Uterus (tissue), 2 donors: ENCODE measurements around the gene RPL10.

Experiments used
- POLR2A ChIP-seq, 2 donors: fragments of 450-650 bp; IDR thresholded peaks; one replicate each; pipeline ENCODE4 v1.6.1; 2016; ENCODE audit warnings: antibody characterized with exemption in 2 of 2, mild to moderate bottlenecking in 1 of 2, moderate library complexity in 1 of 2
- TF ChIP-seq, protein P1 (sequence below), 4 experiments: fragments of 200-600 bp in 2 of 4; fragments of 450-650 bp in 2 of 4; sonication (generic) in 2 of 4; IDR thresholded peaks; one replicate each; pipeline ENCODE4 v1.5.1; 2016 to 2019; ENCODE audit warnings: antibody characterized with exemption in 4 of 4, mild to moderate bottlenecking in 2 of 4, moderate library complexity in 1 of 4

DNA sequence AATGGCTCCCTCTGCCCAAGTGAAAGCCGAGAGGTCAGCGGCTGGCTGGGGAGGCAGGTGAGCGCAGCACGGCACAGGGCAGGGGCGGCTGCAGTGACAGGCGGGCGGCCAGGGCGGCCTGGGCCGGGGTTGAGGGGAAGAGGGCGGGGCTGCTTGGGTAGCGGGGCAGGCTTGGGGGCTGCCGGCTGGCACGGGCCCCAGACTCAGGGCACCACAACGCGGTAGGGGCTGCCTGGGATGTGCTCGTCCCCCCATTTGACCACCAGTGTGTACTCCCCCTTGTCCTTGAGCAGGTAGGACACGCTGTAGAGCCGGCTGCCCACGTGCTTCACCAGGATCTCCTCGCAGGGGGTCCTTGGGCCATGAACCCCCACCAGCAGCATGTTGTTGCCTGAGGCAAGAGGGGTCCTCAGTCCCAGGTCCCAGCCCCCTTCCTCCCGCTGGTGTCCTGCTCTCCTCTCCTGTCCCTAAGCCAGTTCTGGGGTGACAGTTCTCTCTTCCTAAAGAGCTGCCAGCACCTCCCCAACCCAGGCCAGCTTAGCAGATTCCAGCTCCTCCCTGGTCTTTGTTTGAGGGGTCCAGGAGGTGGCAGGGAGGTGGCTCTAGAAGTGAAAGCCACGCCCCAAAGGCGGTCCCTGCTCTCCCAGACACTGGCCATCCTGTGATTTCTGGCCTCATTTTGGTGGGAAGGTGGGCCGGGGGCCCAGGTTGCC, 49.4 kb upstream of the RPL10 start:
- TF ChIP-seq, protein P1, sequence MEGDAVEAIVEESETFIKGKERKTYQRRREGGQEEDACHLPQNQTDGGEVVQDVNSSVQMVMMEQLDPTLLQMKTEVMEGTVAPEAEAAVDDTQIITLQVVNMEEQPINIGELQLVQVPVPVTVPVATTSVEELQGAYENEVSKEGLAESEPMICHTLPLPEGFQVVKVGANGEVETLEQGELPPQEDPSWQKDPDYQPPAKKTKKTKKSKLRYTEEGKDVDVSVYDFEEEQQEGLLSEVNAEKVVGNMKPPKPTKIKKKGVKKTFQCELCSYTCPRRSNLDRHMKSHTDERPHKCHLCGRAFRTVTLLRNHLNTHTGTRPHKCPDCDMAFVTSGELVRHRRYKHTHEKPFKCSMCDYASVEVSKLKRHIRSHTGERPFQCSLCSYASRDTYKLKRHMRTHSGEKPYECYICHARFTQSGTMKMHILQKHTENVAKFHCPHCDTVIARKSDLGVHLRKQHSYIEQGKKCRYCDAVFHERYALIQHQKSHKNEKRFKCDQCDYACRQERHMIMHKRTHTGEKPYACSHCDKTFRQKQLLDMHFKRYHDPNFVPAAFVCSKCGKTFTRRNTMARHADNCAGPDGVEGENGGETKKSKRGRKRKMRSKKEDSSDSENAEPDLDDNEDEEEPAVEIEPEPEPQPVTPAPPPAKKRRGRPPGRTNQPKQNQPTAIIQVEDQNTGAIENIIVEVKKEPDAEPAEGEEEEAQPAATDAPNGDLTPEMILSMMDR (IDR thresholded peaks at IDR 0.05), result no peak
- no peak for TF ChIP-seq POLR2A (IDR thresholded peaks at IDR 0.05)
